BLaER1 treated with 17β-estradiol and CSF1 and Interleukin-3, amounts not matched to agents 10 nM and 100 nM (cell line): ENCODE results near the gene B4GALT6.

Experiments
- H3K27ac ChIP-seq, 11 experiments: shearing (Covaris generic); formaldehyde crosslinking; 2 replicates each; pipeline ENCODE4 v1.8.1; 2022
- H3K27me3 ChIP-seq, 11 experiments: shearing (Covaris generic); formaldehyde crosslinking; 2 replicates each; pipeline ENCODE4 v1.8.1; 2022
- H3K36me3 ChIP-seq, 11 experiments: shearing (Covaris generic); formaldehyde crosslinking; 2 replicates each; pipeline ENCODE4 v1.8.1; 2022
- H3K4me1 ChIP-seq, 10 experiments: shearing (Covaris generic); formaldehyde crosslinking; 2 replicates each; pipeline ENCODE4 v1.8.1; 2022
- H3K4me2 ChIP-seq, 11 experiments: shearing (Covaris generic); formaldehyde crosslinking; 2 replicates each; pipeline ENCODE4 v1.8.1; 2022
- H3K4me3 ChIP-seq, 10 experiments: shearing (Covaris generic); formaldehyde crosslinking; 2 replicates each; pipeline ENCODE4 v1.8.1; 2022
- H3K9ac ChIP-seq, 11 experiments: shearing (Covaris generic); formaldehyde crosslinking; 2 replicates each; pipeline ENCODE4 v1.8.1; 2022
- H3K9me3 ChIP-seq, 11 experiments: shearing (Covaris generic); formaldehyde crosslinking; replicated peaks in 1 of 11; 2 replicates each; pipeline ENCODE4 v1.8.1; 2022
- H4K20me1 ChIP-seq, 11 experiments: shearing (Covaris generic); formaldehyde crosslinking; 2 replicates each; pipeline ENCODE4 v1.8.1; 2022
- Cebpa-rat ChIP-seq, 11 experiments: shearing (Covaris generic); IDR thresholded peaks; 2 replicates each; pipeline ENCODE4 v1.8.1; 2022

Gene B4GALT6

DNA sequence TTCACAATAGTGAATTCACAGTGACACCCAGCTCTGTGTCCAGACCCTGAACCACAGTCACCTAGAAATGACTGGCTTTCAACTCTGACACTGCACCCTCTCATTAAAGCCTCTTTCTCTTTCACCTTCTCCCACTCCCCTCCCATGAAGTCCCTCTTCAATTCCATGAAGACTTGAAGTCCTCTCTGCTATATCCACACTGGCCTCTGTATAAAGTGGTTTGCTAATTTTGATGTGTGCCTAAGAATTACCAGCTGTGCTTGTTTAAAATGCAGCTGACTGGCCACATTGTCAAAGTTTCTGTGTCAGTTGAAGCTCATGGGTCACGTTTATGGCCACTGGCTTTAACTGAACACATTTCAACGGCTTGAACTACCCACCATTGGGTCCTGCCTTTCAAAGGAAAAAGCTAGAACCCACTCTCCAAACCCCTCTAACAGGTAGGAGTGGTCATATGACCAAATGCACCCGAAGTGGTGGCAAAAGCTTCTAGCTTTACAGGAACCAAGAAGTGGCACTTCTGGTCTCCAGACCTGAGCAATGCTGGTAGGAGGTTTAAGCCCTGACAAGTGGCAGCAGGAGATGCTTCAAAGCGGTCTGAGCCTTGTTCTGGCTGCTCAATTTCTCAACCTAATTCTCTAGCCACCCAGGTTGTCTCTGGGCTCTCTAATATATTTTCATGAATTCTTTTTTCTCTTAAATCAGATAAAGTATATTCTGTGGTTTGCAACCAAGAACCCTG lies 34.2 kb downstream of the B4GALT6 start:
- Histone ChIP-seq H3K9me3 (no peaks in the 10 kb centered on the region), H4K20me1 (no peaks in the 10 kb centered on the region), H3K9ac (no peak overlapping the region), H3K27ac (no peak overlapping the region), H3K4me2 (peak overlapping the region in 2 of 11 experiments; percentile 0 to 21; a peak in 3 of 22 replicates), H3K4me3 (no peak overlapping the region), H3K4me1 (peaks cover 22 to 61% (median 37%) of the 10 kb centered on the region in 10 experiments), H3K27me3 (no peaks in the 10 kb centered on the region), H3K36me3 (no peaks in the 10 kb centered on the region)
- no peak for TF ChIP-seq Cebpa-rat (IDR thresholded peaks at IDR 0.05)

DNA sequence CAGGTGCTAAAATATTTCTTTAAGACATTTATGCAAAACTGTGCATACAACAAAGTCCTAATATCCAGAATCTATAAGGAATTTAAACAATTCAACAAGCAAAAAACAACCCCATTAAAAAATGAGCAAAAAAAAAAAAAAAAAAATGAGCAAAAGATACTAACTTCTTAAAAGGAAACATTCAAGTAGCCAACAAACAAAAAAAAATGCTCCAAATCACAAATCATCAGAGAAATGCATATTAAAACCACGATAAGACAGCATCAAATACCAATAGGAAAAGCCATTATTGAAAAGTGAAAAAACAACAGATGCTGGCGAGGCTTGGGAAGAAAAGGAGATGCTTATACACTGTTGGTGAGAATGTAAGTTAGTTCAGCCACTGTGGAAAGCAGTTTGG lies 34.9 kb downstream of the B4GALT6 start:
- Histone ChIP-seq H3K27me3 (no peaks in the 10 kb centered on the region), H3K9ac (no peak overlapping the region), H3K4me3 (no peak overlapping the region), H3K4me1 (peaks cover 22 to 61% (median 37%) of the 10 kb centered on the region in 10 experiments), H4K20me1 (no peaks in the 10 kb centered on the region), H3K9me3 (no peaks in the 10 kb centered on the region), H3K27ac (no peak overlapping the region), H3K4me2 (0 out of 22 replicates have a peak overlapping the region, but pooled peaks of 1 of the 11 experiments have one; percentile 2), H3K36me3 (no peaks in the 10 kb centered on the region)
- TF ChIP-seq Cebpa-rat (IDR thresholded peaks at IDR 0.05) = no peak

DNA sequence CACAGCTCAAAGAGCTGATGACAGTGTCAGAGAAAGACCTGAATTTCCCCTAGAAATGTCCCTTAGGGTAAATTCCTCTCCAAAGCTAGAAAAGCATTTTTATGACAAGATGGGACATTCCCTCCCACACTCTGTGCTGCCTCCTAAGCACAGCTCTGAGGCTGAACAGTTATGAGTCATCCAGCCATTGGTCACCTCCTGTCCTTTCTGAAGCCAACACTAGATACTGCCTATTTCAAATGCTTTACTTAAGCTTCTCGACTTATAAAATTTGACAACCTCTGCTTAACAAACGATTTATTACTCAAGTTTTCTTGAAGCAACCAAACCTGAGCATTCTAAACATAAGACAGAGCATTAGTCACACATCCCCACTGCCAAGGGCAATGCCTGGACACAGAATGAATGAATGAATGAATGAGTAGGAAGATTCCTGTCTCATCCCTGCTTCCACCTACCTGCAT lies 35.4 kb downstream of the B4GALT6 start:
- Histone ChIP-seq H3K9ac (no peak overlapping the region), H4K20me1 (no peaks in the 10 kb centered on the region), H3K36me3 (no peaks in the 10 kb centered on the region), H3K4me2 (peak overlapping the region in 1 of 11 experiments; percentile 2; a peak in 1 of 22 replicates), H3K27me3 (no peaks in the 10 kb centered on the region), H3K4me3 (no peak overlapping the region), H3K4me1 (peaks cover 22 to 61% (median 37%) of the 10 kb centered on the region in 10 experiments), H3K9me3 (no peaks in the 10 kb centered on the region), H3K27ac (no peak overlapping the region)
- TF ChIP-seq Cebpa-rat (IDR thresholded peaks at IDR 0.05) = no peak

DNA sequence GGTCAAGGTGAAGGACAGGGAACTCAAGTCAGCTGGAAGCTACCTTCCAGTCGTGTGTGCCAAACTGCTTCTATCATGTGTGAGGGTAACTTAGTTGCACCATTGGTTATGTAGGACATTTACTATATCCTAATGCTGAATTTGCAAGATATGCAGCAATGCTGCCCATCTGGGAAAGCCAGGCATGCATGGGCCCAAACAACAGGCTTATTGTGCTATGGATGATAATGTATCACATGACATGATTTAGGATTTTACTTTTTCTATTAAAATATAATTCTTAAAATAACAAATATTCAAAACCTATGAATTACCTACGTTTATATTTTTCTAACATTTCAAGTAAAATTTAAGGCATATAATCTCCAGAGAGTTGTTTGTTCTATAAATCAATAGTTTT lies 35.9 kb downstream of the B4GALT6 start:
- Histone ChIP-seq H3K27ac (no peak overlapping the region), H3K4me2 (0 out of 22 replicates have a peak overlapping the region, but pooled peaks of 1 of the 11 experiments have one; percentile 2), H3K36me3 (no peaks in the 10 kb centered on the region; a peak in 2 of 22 replicates), H3K4me1 (peaks cover 22 to 57% (median 35%) of the 10 kb centered on the region in 10 experiments), H3K4me3 (no peak overlapping the region), H3K9ac (no peak overlapping the region), H3K27me3 (no peaks in the 10 kb centered on the region), H3K9me3 (no peaks in the 10 kb centered on the region), H4K20me1 (no peaks in the 10 kb centered on the region)
- TF ChIP-seq Cebpa-rat (IDR thresholded peaks at IDR 0.05) = no peak

DNA sequence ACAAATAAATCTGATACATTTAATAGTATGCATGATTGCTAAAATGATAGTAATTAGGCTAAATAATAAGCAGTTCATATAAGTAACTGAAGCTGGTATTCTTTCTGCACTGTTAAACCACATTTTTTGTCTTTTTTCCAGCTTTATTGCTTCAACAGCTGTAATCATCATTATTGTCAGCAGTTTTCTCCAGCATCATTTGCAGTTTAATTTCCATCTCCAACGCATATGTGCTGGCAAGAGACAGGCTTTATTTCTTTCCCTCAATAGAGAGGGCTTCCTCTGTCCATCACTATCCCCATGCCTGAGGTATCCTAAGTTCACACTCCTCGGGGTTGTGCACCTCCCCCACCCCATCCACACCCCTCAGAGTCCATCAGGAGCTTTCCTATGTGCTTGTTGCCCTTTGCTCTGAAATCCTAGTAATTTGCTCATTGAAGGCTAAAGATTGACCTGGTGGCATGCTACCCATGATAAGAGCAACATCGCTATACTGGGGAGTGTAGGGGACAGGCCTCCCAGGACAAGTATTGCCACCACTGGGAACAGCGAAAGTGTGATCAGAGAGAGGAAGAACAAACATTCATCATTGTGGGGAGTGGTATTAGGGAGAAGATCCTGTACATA lies 37.1 kb downstream of the B4GALT6 start:
- no peaks in the 10 kb centered on the region for H3K27me3 ChIP-seq
- H3K4me3 ChIP-seq = no peak overlapping the region
- no peaks in the 10 kb centered on the region for H4K20me1 ChIP-seq
- TF ChIP-seq Cebpa-rat (IDR thresholded peaks at IDR 0.05) = no peak
- no peaks in the 10 kb centered on the region; a peak in 2 of 22 replicates for H3K36me3 ChIP-seq
- no peak overlapping the region for H3K27ac ChIP-seq
- peaks cover 16 to 45% (median 24%) of the 10 kb centered on the region in 10 experiments for H3K4me1 ChIP-seq
- H3K9me3 ChIP-seq = no peaks in the 10 kb centered on the region
- H3K4me2 ChIP-seq = peak overlapping the region in 3 of 11 experiments; percentile 20 to 71 (median 53); a peak in 3 of 22 replicates
- no peak overlapping the region for H3K9ac ChIP-seq

DNA sequence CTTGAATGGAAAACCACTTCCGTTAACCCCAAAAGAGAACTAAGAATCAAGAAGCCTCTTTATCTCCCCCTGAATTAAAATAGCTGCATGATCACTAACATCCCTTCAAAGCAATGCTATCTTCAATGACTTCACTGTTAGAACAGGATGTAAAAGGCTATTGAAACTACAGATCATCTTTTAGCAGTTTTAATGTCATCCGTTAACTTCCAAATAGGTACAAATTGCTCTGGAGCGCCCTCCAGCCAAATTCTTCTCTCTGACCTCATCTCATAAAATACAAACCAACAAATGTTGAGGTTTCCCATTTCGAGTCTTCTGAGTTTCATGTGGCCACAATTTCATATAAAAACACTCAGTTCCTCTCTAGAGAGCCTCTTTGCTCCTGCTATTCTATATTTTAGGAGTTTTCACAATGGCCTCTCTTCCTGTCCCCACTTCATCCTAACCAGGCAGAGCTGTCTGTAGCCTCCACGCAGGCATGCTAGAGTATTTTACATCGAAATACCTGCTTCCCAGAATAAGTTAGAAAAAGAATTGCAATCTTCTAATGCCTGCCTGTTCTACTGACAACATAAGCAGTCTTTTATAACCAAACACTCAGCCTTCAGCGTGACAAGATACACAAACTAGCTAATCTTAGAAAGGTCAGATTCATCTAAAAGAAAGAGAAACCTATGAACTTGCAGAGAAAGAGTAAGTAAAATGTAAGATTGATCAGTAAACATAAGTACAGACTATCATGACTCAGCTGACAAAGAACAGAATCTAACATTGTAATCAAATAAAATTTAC lies 37.9 kb downstream of the B4GALT6 start:
- H3K4me2 ChIP-seq = peak overlapping the region; percentile 20 to 71 (median 55); a peak in 21 of 22 replicates
- peaks cover 13 to 38% (median 19%) of the 10 kb centered on the region in 10 experiments for H3K4me1 ChIP-seq
- no peak for TF ChIP-seq Cebpa-rat (IDR thresholded peaks at IDR 0.05)
- H3K9me3 ChIP-seq = no peaks in the 10 kb centered on the region
- no peak overlapping the region for H3K4me3 ChIP-seq
- H3K36me3 ChIP-seq = no peaks in the 10 kb centered on the region; a peak in 2 of 22 replicates
- no peaks in the 10 kb centered on the region for H3K27me3 ChIP-seq
- H3K9ac ChIP-seq = no peak overlapping the region
- H3K27ac ChIP-seq = no peak overlapping the region
- H4K20me1 ChIP-seq = no peaks in the 10 kb centered on the region

DNA sequence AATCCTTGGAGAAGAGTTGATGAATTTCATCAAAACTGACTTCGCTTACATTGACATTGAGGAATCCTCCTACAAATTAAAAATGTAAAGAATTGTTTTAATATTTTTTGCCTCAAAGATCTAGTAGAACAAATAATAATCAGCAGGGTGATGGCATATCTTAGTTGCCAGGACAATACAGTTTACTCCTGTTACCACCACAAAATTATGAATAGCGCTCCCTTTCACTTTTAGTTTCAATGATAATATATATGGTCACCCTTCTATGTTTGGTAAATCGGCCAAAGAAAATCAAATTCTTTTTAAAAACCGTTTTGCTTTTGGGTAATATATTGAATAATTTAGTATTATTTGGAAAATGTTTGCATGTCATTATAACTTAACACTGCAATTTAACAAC lies 39.0 kb downstream of the B4GALT6 start:
- Histone ChIP-seq H3K27me3 (no peaks in the 10 kb centered on the region), H3K4me1 (peaks cover 11 to 30% (median 17%) of the 10 kb centered on the region in 10 experiments), H3K4me3 (no peak overlapping the region), H3K4me2 (peak overlapping the region in 2 of 11 experiments; percentile 47 to 53; a peak in 5 of 22 replicates), H3K9me3 (no peaks in the 10 kb centered on the region), H4K20me1 (no peaks in the 10 kb centered on the region), H3K36me3 (no peaks in the 10 kb centered on the region; a peak in 2 of 22 replicates), H3K27ac (no peak overlapping the region), H3K9ac (no peak overlapping the region)
- TF ChIP-seq Cebpa-rat (IDR thresholded peaks at IDR 0.05) = no peak

DNA sequence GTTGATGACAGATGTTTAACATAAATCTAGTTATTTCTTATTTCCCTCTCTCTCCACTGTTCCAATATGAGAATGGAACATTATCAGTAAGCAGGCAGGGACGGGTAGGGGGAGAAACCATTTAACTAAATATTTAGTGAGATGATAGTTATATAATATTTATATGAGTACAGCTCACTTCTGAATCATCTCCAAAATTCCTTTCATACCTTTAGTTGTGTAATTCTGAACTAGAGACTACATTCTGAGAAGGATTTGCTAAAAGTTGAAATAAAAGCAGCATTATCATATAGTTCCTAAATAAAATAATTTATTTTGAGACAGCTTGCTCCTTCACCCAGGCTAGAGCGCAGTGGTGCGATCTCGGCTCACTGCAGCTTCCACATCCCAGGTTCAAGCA lies 41.4 kb downstream of the B4GALT6 start:
- Histone ChIP-seq H3K36me3 (peaks cover 0 to 9% (median 0%) of the 10 kb centered on the region in 11 experiments; a peak in 3 of 22 replicates), H3K4me3 (no peak overlapping the region), H4K20me1 (no peaks in the 10 kb centered on the region), H3K9ac (no peak overlapping the region), H3K9me3 (peaks cover 0 to 6% (median 0%) of the 10 kb centered on the region in 11 experiments; a peak in 1 of 22 replicates), H3K27ac (no peak overlapping the region), H3K4me1 (peaks cover 11 to 23% (median 14%) of the 10 kb centered on the region in 10 experiments), H3K27me3 (no peaks in the 10 kb centered on the region), H3K4me2 (no peak overlapping the region)
- no peak for TF ChIP-seq Cebpa-rat (IDR thresholded peaks at IDR 0.05)

DNA sequence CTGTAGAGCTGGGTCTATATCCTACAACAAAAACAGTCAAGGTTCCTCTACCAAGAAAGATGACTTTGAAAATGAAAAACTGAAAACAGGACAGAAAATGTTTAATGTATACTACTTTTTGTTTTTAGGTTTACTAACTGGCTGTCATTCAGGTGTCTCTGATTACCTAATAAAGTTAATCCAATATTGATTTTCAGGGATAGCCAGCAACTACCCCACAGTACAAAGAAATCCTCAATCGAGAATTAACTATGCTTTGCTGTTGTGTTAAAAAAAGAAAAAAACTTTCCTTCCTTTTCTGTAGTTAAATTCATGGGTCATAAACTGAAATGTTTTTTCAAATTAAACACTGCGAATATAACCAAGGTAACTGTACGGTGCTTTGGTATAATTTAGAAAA lies 46.9 kb downstream of the B4GALT6 start:
- no peaks in the 10 kb centered on the region for H3K27me3 ChIP-seq
- H3K27ac ChIP-seq = no peak overlapping the region
- H3K9ac ChIP-seq = no peak overlapping the region
- no peak for TF ChIP-seq Cebpa-rat (IDR thresholded peaks at IDR 0.05)
- no peak overlapping the region for H3K4me3 ChIP-seq
- no peaks in the 10 kb centered on the region for H4K20me1 ChIP-seq
- H3K4me1 ChIP-seq = peaks cover 14 to 28% (median 23%) of the 10 kb centered on the region in 10 experiments
- H3K4me2 ChIP-seq = no peak overlapping the region
- peaks cover 0 to 25% (median 7%) of the 10 kb centered on the region in 11 experiments; a peak in 12 of 22 replicates for H3K36me3 ChIP-seq
- H3K9me3 ChIP-seq = peaks cover 8 to 25% (median 13%) of the 10 kb centered on the region in 11 experiments; a peak in 18 of 22 replicates
